ENCODE data around the gene CFAP43. TPM values are rescaled to one million over a fixed set of nuclear protein-coding genes. Genes with fewer than 3 reads are reported as not detected.
"Not testable (repeated sequence)": the region's sequence is repeated elsewhere in the genome, so short reads cannot be mapped to it uniquely, and the experiment has no call there.

Gene CFAP43
- total and polyA plus RNA-seq, 2 donors (not counting 1 experiment from before 2014, with no cell fraction given) = under 0.01 to 0.10 TPM

- H3K36me3 ChIP-seq (ENCODE audit: control insufficient read depth, insufficient read depth, low read length) = no peaks in the 10 kb centered on the region
- no peak for TF ChIP-seq EZH2 (IDR thresholded peaks at IDR 0.05; ENCODE audit: low read length, missing control alignments)
- TF ChIP-seq CTCF (conservative IDR thresholded peaks at IDR 0.05 in 1 of 2, IDR thresholded peaks at IDR 0.05 in 1 of 2; ENCODE audit: low read depth in 1 of 2, low read length in 2 of 2) = no peak
- H3K79me2 ChIP-seq (ENCODE audit: control insufficient read depth, insufficient read depth, low read length) = peaks cover 19% of the 10 kb centered on the region
- peaks cover 5% of the 10 kb centered on the region for H3K4me1 ChIP-seq (ENCODE audit: control insufficient read depth, extremely low read depth, insufficient read depth, low read length)
- no peaks in the 10 kb centered on the region for H4K20me1 ChIP-seq (ENCODE audit: control insufficient read depth, extremely low read depth, insufficient read depth, low read length)
- H3K27ac ChIP-seq (ENCODE audit: insufficient read depth, low read length) = no peak overlapping the region
- no peak overlapping the region for H2AFZ ChIP-seq (ENCODE audit: low read length)
- no peaks in the 10 kb centered on the region for H3K9me3 ChIP-seq (ENCODE audit: control insufficient read depth, insufficient read depth, low read depth, low read length)
- no peak overlapping the region for H3K4me2 ChIP-seq (ENCODE audit: extremely low read depth, insufficient read depth, low read length)
- H3K27me3 ChIP-seq (ENCODE audit: control insufficient read depth, insufficient read depth, low read length) = no peaks in the 10 kb centered on the region
- no peak for DNase-seq (ENCODE audit: low read depth in 2 of 2)
- H3K9ac ChIP-seq (ENCODE audit: insufficient read depth, low read length) = no peak overlapping the region
- H3K4me3 ChIP-seq (replicated peaks in 1 of 4; ENCODE audit: control extremely low read depth in 1 of 4, insufficient read depth in 1 of 4, low read depth in 3 of 4, low read length in 4 of 4) = no peak overlapping the region
Observed at GRCh38 chr10:104251443-104251842, 19.3 kb upstream of the CFAP43 start.

DNA sequence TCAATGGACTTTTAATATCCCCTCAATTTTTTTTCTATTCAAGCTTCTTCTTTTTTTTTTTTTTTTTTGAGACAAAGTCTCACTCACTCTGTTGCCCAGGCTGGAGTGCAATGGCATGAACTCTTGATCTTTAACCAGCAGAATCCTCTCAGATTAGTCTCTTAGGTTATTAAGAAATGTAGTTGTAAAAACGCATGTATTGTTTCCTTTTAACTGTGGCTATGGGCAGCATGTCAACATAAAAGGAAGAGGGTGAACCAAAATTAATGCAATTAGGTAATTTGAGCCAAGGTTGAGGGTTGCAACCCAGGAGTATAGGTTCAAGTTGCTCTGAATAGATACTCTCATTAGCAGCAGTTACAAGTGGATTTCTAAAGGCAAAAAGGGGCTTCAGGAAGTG lies 18.2 kb upstream of the CFAP43 start:
- Histone ChIP-seq H2AFZ (ENCODE audit: low read length) (no peak overlapping the region), H3K27ac (ENCODE audit: insufficient read depth, low read length) (no peak overlapping the region), H3K36me3 (ENCODE audit: control insufficient read depth, insufficient read depth, low read length) (no peaks in the 10 kb centered on the region), H3K4me2 (ENCODE audit: extremely low read depth, insufficient read depth, low read length) (no peak overlapping the region), H3K4me3 (replicated peaks in 1 of 4; ENCODE audit: control extremely low read depth in 1 of 4, insufficient read depth in 1 of 4, low read depth in 3 of 4, low read length in 4 of 4) (no peak overlapping the region), H3K9me3 (ENCODE audit: control insufficient read depth, insufficient read depth, low read depth, low read length) (no peaks in the 10 kb centered on the region), H3K27me3 (ENCODE audit: control insufficient read depth, insufficient read depth, low read length) (no peaks in the 10 kb centered on the region), H3K79me2 (ENCODE audit: control insufficient read depth, insufficient read depth, low read length) (peaks cover 12% of the 10 kb centered on the region), H3K9ac (ENCODE audit: insufficient read depth, low read length) (no peak overlapping the region), H3K4me1 (ENCODE audit: control insufficient read depth, extremely low read depth, insufficient read depth, low read length) (peaks cover 5% of the 10 kb centered on the region), H4K20me1 (ENCODE audit: control insufficient read depth, extremely low read depth, insufficient read depth, low read length) (no peaks in the 10 kb centered on the region)
- DNase-seq (ENCODE audit: low read depth in 2 of 2) = no peak
- no peak for TF ChIP-seq CTCF (conservative IDR thresholded peaks at IDR 0.05 in 1 of 2, IDR thresholded peaks at IDR 0.05 in 1 of 2; ENCODE audit: low read depth in 1 of 2, low read length in 2 of 2)
- TF ChIP-seq EZH2 (IDR thresholded peaks at IDR 0.05; ENCODE audit: low read length, missing control alignments) = no peak

DNA sequence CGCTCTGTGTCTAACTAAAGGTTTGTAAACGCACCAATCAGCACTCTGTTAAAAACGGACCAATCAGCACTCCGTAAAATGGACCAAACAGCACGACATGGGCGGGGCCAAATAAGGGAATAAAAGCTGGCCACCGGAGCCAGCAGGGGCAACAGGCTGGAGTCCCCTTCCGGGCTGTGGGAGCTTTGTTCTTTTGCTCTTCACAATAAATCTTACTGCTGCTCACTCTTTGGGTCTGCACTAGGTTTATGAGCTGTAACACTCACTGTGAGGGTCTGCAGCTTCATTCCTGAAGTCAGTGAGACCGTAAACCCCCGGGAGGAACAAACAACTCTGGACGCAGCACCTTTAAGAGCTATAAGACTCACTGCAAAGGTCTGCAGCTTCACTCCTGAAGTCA lies 16.8 kb upstream of the CFAP43 start:
- not testable (repeated sequence) for H4K20me1 ChIP-seq (ENCODE audit: control insufficient read depth, extremely low read depth, insufficient read depth, low read length); H3K4me1 ChIP-seq (ENCODE audit: control insufficient read depth, extremely low read depth, insufficient read depth, low read length); DNase-seq (ENCODE audit: low read depth in 2 of 2); H2AFZ ChIP-seq (ENCODE audit: low read length); H3K9me3 ChIP-seq (ENCODE audit: control insufficient read depth, insufficient read depth, low read depth, low read length); H3K36me3 ChIP-seq (ENCODE audit: control insufficient read depth, insufficient read depth, low read length); H3K27ac ChIP-seq (ENCODE audit: insufficient read depth, low read length); H3K9ac ChIP-seq (ENCODE audit: insufficient read depth, low read length); H3K4me2 ChIP-seq (ENCODE audit: extremely low read depth, insufficient read depth, low read length); H3K79me2 ChIP-seq (ENCODE audit: control insufficient read depth, insufficient read depth, low read length); H3K27me3 ChIP-seq (ENCODE audit: control insufficient read depth, insufficient read depth, low read length); H3K4me3 ChIP-seq (replicated peaks in 1 of 4; ENCODE audit: control extremely low read depth in 1 of 4, insufficient read depth in 1 of 4, low read depth in 3 of 4, low read length in 4 of 4)

Data from fibroblast of lung (primary cell).